HG02885 (cell line): ENCODE results near the gene PXDC1.
A peak's percentile ranks its signal among the peaks of the same experiment; 100 is the strongest.

Source experiments
- ATAC-seq: cut with Tn5 transposase; IDR thresholded peaks from one replicate; pipeline ENCODE4 v1.9.1; 2021; ENCODE audit warnings: mild to moderate bottlenecking; ENCODE audit not compliant: unreplicated experiment, poor library complexity

Gene PXDC1

DNA sequence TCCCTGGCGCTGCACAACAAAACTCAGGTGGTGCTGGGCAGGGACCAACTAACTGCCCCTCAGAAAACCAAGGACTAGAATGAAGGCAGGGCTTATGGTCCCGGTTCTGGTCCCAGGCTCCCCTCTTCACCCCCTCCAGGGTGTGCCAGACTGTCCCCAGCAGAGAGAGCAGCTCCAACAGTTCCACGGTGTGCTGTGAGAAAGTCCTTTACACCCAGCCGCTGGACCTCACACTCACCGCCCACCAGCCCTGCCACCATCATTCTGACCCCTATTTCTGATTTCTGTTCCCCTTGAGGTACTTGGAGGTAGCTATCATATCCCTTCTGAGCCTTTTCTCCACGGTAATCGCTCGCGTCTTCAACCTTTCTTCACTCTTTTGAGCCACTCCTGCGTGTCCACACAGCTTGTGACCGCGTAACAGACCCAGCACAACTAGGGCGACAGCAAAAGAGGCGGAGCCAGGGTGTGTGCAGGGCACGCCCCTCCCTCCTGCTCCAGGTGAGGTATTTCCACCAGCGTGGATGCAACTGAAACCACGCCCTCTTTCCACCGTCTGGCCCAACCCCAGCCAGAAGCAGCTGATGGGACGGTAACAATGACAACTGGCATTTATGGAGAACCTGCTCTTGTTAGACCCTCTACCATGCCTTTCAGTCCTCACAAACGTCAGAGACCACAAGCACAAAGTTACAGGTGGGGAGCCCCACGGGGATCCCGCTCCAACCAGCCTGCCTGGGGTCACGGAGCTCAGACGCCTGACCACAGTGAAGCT, 2.3 kb downstream of the PXDC1 start:
- no peak for ATAC-seq

DNA sequence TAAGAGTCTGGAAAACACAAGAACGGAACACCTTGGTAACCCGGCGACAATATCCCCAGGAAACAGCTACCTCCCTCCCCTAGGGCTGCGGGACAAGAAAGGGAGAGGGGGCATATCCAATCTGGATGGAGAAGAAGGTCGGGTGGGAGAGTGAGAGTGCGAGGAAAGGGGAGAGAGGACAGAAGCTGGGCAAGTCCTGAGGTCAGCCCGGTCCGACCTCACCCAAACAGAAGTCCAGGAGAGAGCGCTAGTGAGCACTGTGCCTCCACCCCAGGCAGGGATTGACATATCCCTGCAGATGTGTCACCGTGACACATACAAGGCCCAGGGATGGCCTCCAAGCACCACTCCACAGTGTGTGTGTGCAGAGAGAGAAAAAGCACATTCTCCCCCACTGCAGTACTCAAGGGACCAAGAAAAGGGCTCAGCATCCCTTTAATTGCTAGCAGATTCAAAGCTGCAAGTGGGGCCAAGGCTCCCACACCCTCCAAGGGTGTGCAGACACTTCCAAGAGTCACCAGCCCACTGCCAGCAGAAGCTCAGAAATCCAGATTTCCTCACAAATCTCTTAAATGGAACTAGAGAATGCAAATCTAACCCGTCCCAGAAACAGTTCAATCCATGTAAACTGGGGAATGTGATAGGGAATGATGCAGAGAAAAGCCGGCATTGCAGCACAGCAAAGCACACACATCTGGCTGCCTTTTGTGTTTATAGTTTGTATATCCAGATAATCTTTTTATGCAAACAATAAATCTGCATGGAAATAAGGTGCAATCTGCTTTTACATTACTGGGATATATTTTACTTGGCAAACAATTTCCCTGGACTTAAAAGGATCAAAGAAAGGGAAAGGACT, 3.1 kb downstream of the PXDC1 start:
- peak; percentile 46 for ATAC-seq

DNA sequence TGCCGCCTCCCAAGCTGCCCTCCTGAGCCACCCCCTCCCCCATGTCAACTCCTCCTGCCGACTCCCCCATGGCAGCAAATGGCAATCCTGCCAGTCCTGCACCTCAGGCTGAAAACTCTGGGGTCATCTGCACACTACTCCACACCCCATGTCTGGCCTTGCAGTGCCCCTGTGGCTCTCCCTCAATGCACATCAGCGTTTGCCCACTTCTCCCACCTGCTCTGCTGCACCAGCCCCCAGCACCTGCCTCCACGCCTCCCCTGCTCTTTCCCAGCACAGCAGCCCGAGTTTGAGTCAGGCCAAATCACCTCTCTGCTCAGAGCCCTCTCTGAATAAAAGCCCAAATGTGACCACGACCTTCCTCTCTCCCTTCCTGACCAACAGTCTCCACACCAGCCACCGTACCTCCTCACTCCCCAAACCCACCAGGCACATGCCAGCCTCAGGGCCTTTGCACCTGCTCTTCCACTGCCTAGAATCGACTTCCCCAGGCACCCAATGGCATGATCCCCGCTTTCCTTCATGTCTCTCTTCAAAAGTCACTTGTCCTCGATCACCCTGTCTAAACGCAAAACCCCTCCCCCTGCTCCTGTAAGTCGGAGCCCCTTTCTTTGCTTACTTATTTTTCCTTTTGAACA, 4.3 kb downstream of the PXDC1 start:
- no peak for ATAC-seq

DNA sequence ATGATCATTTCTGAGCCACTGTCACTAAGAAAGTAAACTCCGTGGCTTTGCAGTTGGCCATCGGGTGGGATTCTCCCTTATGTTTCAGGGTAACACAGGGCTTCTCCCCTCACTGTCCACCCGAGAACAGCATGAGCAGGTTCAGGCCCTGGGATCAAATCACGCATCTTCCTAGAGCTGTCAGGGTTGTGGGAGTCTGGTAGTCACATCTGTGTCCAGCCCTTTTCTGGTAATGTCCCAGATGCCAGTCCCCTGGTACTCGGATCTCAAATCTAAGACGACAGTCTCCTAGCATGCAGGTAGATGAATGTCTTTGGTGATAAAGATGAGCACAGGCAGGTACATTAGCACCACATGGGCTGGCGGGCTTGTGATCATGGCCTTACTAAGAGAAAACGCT, 4.8 kb downstream of the PXDC1 start:
- ATAC-seq = no peak

DNA sequence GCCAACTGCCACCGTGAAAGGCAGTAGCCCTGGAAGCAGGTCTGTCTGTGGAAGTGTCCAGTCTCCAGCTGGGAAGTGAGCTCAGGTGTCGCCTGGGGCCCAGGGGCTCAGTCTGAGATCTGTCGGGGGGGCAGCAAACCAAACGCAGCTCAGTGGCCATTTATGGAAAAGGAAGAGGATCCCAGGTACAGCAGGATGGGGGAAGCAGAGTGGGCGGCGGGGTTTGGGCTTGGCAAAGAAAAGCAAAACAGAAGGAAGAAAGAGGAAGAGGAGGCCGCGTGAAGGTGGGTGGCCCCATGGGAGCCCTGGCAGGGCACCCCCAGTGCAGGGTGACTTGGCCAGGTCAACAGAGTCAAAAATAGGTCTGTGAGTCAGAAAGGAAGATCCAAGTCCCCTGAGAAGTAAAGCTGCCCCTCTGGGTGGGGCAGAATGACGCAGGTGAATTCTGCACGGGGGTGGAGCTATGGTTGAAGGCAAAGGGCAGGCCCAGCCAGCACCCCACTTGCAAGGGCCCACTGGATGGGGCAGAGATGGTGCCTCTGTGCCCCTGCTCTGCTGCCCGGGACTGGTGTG, 5.3 kb downstream of the PXDC1 start:
- ATAC-seq = peak; percentile 37

DNA sequence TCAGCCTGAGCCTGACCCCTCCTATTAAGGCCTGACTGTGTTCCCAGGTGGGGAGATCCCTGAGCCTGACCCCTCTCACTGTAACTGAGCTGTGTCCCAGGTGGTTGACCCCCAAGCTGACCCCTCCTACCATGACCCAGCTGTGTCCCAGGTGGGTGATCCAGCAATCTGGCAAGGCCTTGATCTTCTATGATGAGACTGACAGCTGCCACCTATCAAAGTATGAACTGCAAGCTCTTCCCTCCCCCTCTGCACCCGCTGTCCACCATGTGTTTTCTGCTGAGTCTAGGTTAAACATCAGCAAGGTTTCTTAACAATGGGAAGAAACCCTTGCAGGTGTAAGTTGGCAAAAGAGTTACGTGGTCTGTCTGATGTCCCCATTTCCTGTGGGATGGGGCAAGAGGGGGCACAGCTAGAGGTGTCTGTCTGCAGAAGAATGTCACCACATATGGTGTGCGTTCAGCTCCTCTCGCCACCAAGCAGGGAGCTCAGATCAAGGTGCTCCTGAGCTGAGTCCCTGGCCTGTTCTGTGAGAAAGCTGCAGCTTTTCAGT, 5.9 kb downstream of the PXDC1 start:
- no peak for ATAC-seq

DNA sequence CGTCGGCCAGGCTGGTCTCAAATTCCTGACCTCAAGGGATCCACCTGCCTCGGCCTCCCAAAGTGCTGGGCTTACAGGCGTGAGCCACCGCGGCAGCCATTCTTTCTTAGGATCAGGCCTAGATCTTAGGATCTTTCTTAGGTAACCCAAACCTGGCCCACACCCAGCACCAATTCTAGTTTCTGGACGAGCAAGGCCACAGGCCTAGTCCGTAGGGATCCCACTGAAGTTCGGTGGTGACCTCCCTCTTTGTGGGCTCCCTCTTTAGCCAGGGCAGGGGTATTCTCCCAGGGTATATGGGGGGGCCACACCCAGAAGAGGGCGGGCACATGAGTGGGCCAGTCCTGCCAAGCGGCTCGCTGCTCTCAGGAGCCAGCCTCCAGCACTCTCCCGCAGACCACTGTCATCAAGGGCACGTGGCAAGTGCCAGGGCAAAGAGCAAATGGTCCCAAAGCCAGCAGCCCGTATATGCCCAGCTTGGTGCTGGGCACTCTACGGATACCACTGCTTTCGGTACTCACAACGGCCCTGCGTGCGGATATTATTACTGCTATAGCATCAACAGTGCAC, 6.5 kb downstream of the PXDC1 start:
- ATAC-seq = no peak

DNA sequence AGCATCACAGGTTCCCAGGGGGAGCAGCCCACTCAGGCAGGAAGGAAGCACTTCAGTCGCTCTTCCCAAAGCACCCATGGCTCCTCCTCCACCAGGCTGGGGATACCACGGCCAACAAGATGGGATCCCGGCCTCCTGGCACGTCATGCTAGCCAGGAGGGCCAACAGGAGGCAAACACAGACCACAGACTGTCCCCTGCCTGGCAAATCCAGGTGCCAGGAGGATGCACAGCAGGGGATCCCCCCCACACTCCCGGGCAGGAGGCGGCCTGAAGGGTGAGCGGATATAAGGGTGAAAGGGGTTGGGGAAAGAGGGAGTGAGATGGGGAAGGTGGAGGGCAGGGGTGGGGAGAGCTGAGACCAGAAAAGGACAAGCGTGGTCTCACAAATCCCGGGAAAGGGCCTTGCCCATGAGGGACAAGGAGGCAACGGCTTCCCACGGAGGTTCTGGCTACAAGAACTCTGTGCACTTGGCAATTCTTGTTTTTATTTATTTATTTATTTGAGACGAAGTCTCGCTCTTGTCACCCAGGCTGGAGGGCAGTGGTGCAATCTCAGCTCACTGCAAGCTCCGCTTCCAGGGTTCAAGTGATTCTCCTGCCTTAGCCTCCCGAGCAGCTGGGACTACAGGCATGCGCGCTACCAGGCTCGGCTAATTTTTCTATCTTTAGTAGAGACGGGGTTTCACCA, 7.2 kb downstream of the PXDC1 start:
- ATAC-seq = no peak

DNA sequence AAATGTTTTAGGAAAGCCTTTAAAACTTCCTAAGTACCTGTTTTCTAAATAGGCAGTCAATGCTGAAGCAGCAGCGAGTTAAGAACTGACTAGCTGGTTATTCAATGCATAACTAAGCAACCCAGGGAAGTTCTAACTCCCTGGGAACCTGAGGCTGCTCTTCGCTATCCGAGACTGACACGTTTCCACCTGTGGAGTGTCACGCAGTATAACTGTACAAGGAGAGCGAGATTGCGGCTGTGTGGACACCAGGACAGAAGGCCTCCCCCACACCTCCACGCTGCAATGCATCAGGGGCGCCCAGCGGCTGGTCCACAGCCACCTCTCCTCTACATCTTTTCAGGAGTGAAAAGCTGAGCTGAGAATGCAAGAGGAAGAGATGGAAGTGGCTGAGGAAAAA, 8.0 kb downstream of the PXDC1 start:
- no peak for ATAC-seq

DNA sequence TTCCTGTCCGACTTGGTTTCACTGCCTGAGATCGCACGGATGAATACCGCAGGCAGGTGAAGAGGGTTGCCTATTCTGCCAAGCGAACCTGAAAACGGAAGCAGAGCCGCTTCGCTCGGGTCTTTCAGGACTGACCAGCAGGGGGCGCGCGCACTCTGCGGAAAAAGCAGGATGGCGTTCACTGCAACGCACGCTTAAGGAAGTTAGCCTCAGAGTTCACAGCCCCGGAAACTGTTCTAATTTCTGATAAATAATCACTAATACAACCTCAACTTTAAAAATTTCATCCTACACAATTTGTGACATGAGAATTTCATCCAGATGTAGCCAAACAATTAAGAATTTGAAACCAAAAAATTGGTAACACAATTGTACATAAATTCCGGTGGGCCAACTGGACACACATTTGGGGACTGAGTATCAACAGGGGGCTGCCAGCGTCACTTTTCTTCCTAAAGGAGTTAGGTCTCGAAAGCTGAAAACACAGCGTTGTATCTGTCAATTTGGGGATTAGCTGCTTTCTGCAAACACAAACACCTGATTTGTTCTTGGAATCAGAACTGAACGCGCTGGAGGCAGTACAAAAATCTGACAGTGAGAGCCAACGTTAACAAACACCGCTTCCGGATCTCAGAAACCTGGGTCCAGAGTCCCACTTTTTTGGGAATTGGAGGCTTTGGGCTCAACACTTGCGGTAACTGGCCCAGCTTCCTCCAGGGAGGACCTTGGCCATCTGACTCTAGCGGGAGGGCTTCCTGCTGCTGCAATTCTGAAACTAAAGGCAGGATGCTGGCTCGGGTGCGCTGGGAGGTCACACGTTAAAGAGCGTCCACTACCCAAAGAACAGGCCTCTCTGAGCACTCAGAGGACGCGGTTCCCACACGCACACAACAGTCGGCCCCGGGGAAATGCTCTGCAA, 8.8 kb downstream of the PXDC1 start:
- peak; percentile 70 for ATAC-seq

DNA sequence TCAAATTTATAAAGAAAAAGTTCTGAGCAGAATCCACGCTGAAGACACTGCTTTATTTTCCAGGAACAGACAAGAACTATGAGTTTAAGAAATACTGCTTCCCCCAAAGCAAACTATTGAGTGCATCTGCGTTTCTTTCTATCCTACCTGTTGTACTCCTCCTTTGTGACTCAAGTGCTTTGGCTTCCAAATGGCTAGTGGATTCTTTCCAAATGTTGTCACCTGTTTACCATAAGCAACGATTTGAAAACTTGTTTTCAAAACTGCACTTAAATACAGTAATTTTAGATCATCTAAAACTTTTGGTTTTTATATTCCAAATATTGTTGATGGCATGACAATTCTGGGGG, 9.5 kb downstream of the PXDC1 start:
- no peak for ATAC-seq

DNA sequence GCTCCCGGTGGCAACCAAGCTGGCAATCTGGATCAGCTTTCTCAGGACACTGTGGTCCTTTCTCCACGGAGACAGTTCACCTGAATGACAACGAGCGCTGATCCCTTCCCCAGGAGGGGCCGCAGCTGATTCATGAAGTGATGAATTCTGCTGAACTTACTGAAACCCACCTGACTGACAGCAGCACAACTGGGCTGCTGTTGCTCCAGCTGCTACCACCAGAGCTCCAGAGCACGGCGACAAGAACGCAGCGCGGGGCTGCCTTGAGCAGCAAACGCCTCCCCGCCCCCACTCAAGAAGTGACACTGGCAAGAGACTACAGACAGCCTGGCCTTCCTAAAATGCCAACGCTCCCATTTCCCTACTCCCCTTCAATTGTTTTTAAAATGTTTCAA, 10.0 kb downstream of the PXDC1 start:
- ATAC-seq = no peak

DNA sequence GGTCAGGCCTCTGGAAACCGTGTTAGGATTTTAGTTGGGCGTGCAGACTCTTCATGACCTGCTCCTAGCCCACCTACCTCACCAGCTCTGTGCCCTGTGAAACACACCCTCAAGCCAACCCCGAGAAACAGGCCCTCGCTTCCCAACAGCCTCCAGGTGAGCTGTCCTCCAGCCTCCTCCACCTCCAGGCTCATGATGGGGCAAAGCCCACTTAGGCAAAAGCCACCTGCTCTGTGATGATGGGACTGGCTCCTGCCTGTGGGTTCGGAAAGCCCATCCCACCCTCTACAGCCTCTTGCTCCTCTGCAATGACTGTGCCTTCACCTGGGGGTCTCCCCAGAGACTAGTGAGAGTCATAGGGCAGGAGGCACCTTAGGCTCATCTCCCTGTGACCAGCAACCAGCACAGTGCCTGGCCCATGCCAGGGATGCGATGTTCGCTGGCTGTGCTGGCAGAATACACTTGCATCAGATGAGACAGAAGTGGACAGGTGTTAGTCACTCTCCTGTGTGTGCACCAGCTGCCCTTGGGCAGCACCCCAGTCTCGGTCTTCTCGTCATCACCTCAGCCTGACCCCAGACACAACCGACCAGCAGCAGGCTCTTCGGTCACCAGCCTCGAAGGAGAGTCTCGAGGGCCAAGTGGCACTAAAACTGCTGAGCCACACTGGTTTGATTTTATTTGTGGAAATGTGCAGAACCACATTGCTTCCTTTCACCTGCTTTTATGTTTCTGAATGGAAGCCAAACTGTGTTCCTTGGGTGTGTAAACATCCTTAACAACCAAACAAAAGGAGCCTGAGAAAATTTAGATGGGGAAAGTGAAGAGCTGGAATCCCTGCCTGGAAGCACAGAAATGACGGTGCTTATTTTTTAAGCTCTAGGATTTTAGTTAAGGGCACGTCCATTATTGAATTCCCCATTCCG, 10.7 kb downstream of the PXDC1 start:
- no peak for ATAC-seq

DNA sequence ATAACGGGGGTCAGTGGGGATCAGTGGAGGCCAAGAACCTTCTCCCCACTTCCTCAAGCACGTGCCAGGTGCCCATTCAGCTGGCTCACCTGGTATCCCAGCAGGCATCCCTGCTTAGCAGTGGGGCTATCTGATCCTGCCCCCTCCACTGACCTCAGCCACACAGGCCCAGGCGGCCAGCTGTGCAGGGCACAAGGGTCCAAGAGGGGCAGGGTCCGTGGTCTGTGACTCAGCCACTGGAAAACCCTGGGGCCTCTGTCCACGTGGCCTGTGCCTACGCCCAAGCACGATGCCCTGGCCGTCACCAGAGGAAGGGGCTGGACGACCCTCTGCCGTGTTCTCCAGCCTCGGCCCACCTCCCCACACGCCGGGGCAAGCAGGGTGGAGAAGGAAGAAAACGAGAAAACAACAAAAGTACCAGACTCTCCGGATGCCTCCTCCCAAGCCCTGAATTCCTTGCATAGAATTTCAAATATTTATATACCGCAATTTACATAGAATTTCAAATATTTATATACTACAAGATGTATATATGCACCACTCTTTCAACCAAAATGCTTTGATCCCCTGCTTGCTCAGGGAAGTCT, 12.1 kb downstream of the PXDC1 start:
- no peak for ATAC-seq

DNA sequence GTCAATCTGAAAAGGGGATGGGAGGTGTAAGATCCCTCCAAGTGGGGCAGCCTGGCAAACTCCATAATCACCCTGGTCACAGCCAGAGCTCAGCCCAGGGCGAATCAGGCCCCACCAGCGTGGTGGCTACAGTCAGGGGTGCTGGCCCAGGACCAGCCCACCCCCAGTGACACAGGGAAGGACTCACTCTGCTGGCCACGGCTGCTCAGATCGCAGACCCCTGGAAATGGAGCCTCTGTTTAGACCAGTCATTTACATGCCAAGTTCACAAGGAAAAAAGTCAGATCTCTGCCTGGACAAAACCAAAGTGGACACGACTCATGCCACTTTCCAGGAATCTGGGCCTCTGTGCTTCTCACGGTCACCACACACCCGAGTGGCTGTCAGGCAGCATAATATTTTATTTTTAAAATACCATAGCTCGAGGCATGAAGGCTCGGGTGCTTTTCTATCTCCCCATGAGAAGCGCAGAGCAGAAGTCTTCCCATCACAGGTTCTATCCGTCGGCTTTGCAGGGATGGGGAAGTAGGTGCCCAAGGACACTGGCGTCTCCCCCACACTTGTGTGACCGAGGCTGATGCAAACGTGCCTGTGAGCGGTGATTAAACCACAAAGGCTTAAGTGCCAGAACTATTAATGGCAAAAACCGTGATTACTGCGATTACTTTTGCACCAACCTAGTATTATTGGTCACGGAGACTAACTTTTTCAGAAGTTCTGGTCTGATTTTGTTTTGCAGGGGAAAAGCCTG, 13.0 kb downstream of the PXDC1 start:
- no peak for ATAC-seq

DNA sequence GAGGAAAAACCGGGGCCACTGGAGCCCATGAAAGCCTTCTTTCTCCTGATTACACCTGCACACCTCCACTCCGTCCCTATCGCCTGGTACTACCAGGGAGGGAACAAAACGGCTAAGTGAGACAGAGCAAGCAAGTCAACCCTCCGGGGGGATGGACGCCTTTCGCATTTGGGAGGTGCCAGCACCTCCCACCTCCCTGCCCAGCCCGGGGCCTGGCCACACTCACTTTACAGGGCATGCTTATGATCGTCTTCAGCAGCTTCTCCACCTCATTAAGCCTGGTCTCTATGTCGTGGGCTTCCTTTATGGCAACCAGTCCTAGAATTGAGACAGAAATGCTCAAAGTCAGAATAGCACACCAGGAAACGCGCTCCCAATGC, 13.7 kb downstream of the PXDC1 start:
- ATAC-seq = no peak
